Measurements from ENCODE around the gene RNF112. TPM values are rescaled to one million over a fixed set of nuclear protein-coding genes. Genes with fewer than 3 reads are reported as not detected.

RNF112 gene
- polyA plus RNA-seq, 10 donors = 1.8 to 5.1 (median 3.7) TPM

GRCh38 chr17:19372866-19373504 is 38.0 kb upstream of the RNF112 start:
- no peak for DNase-seq

GRCh38 chr17:19374136-19374535 is 36.9 kb upstream of the RNF112 start:
- no peak for DNase-seq

GRCh38 chr17:19375732-19376131 is 35.3 kb upstream of the RNF112 start:
- no peak for DNase-seq

GRCh38 chr17:19376811-19377210 is 34.2 kb upstream of the RNF112 start:
- no peak for DNase-seq

GRCh38 chr17:19377602-19378415 is 33.2 kb upstream of the RNF112 start:
- peak; percentile 99 to 100 (median 99) for DNase-seq

GRCh38 chr17:19378416-19379360 is 32.3 kb upstream of the RNF112 start, which contains the start of gene MAPK7:
Gene MAPK7, plus strand, starts transcription at chr17:19378498. Its CDS starts 403 bp downstream, at chr17:19378901.
- DNase-seq = no peak

- DNase-seq = no peak
Measured at GRCh38 chr17:19379361-19380065, 31.5 kb upstream of the RNF112 start.

- DNase-seq = peak in 1 of 3 donors; percentile 29
Measured at GRCh38 chr17:19380481-19381301, 30.3 kb upstream of the RNF112 start.

- no peak for DNase-seq
Measured at GRCh38 chr17:19381361-19381740, 29.7 kb upstream of the RNF112 start.

- no peak for DNase-seq
Measured at GRCh38 chr17:19381741-19382444, 29.1 kb upstream of the RNF112 start.

GRCh38 chr17:19382531-19383444 is 28.2 kb upstream of the RNF112 start:
- no peak for DNase-seq

- DNase-seq = peak in 1 of 3 donors; percentile 75
Measured at GRCh38 chr17:19383681-19384470, 27.2 kb upstream of the RNF112 start.

- peak; percentile 87 to 93 (median 91) for DNase-seq
Measured at GRCh38 chr17:19384723-19385391, 26.2 kb upstream of the RNF112 start.

- DNase-seq = peak in 1 of 3 donors; percentile 26
Measured at GRCh38 chr17:19385521-19385983, 25.5 kb upstream of the RNF112 start.

- DNase-seq = peak in 2 of 3 donors; percentile 73 to 86
Measured at GRCh38 chr17:19386051-19386929, 24.7 kb upstream of the RNF112 start.
